ENCODE data around the gene RSU1.

DNA sequence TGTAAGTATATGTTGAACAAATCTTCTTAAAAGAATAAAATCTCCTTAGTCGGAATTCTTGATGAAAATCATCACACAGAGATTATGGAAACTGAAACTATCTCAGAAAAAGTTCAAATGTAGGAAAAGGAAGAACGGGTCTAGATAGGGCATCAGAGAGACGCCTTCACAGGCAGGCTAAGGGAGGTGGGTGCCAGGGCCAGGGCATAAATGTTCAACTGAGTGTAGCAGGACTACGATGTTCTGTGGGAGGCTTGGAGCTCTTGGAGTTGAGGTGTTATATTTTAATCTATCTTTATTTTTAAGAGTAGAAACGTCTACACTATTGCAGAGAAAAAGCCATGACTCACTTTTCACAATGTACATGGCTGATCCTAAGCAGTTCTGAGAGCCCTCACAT is 101.2 kb downstream of the RSU1 start:
- TF ChIP-seq, protein P1, sequence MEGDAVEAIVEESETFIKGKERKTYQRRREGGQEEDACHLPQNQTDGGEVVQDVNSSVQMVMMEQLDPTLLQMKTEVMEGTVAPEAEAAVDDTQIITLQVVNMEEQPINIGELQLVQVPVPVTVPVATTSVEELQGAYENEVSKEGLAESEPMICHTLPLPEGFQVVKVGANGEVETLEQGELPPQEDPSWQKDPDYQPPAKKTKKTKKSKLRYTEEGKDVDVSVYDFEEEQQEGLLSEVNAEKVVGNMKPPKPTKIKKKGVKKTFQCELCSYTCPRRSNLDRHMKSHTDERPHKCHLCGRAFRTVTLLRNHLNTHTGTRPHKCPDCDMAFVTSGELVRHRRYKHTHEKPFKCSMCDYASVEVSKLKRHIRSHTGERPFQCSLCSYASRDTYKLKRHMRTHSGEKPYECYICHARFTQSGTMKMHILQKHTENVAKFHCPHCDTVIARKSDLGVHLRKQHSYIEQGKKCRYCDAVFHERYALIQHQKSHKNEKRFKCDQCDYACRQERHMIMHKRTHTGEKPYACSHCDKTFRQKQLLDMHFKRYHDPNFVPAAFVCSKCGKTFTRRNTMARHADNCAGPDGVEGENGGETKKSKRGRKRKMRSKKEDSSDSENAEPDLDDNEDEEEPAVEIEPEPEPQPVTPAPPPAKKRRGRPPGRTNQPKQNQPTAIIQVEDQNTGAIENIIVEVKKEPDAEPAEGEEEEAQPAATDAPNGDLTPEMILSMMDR (IDR thresholded peaks at IDR 0.05): no peak
- TF ChIP-seq POLR2A (IDR thresholded peaks at IDR 0.05): no peak

Measured in uterus (tissue), 2 donors.